A673 (cell line): ENCODE data around the gene CD9. TPM values are rescaled to one million over a fixed set of nuclear protein-coding genes. Genes with fewer than 3 reads are reported as not detected.

ENCODE experiments used
- BruUV-seq: library from RNA; stranded (reverse); fragments of 400-500 nt; replicated peaks from 2 replicates; lab custom pipeline; 2021; lab: Mats Ljungman, UMichigan
- CTCF ChIA-PET: fragments of 300-600 bp; sonication (Branson Sonifier 250); formaldehyde crosslinking; loops from one replicate; lab custom pipeline; 2022; ENCODE audit warnings: antibody characterized with exemption; lab: Charles Lee
- POLR2A ChIA-PET: fragments of 300-600 bp; sonication (Branson Sonifier 250); formaldehyde crosslinking; loops from one replicate; lab custom pipeline; 2022; ENCODE audit warnings: antibody characterized with exemption; ENCODE audit not compliant: low non-redundant PET; lab: Charles Lee
- DNase-seq: peaks from one replicate; pipeline ENCODE4 v3.0.0-alpha.2; 2015; ENCODE audit warnings: low spot score
- H3K27ac ChIP-seq: fragments of 200-600 bp; sonication (generic); 2 replicates; pipeline ENCODE4 v1.5.1; 2016; ENCODE audit warnings: mixed run types, low read depth, mild to moderate bottlenecking, mixed read lengths, antibody characterized with exemption, low read length; ENCODE audit not compliant: poor library complexity, severe bottlenecking
- H3K27me3 ChIP-seq: fragments of 200-600 bp; sonication (generic); replicated peaks from 2 replicates; pipeline ENCODE4 v1.6.1; 2017; ENCODE audit warnings: mixed run types, low read depth, mild to moderate bottlenecking, mixed read lengths, antibody characterized with exemption, low read length; ENCODE audit not compliant: insufficient read depth, poor library complexity
- H3K36me3 ChIP-seq: fragments of 200-600 bp; sonication (generic); 2 replicates; pipeline ENCODE4 v1.6.1; 2016; ENCODE audit warnings: mixed run types, mild to moderate bottlenecking, mixed read lengths, antibody characterized with exemption, low read length; ENCODE audit not compliant: insufficient read depth, poor library complexity, severe bottlenecking
- H3K4me1 ChIP-seq: fragments of 200-600 bp; sonication (generic); 2 replicates; pipeline ENCODE4 v1.6.1; 2017; ENCODE audit warnings: mixed run types, mild to moderate bottlenecking, mixed read lengths, antibody characterized with exemption, low read length; ENCODE audit not compliant: insufficient read depth, poor library complexity, severe bottlenecking
- H3K4me3 ChIP-seq: fragments of 200-600 bp; sonication (generic); 2 replicates; pipeline ENCODE4 v1.5.1; 2016; ENCODE audit warnings: low read depth, mixed run types, mild to moderate bottlenecking, mixed read lengths, low read length; ENCODE audit not compliant: poor library complexity, severe bottlenecking
- H3K9me3 ChIP-seq: fragments of 200-600 bp; sonication (generic); 2 replicates; pipeline ENCODE4 v1.6.1; 2016; ENCODE audit warnings: mixed run types, low read depth, mild to moderate bottlenecking, mixed read lengths, antibody characterized with exemption, low read length; ENCODE audit not compliant: poor library complexity, severe bottlenecking
- CTCF ChIP-seq: fragments of 300-800, 200-600 bp; sonication (generic); conservative IDR thresholded peaks from 2 replicates; pipeline ENCODE4 v1.5.1; 2017; ENCODE audit warnings: low read depth, mild to moderate bottlenecking, antibody characterized with exemption, low read length, moderate library complexity, mixed read lengths
- EZH2 ChIP-seq: fragments of 200-600 bp; sonication (generic); IDR thresholded peaks from 2 replicates; pipeline ENCODE4 v1.6.1; 2017; ENCODE audit warnings: borderline replicate concordance, low read depth, mild to moderate bottlenecking, mixed read lengths, antibody characterized with exemption, low read length; ENCODE audit not compliant: poor library complexity, severe bottlenecking
- intact Hi-C: fragments of 100-400 bp; cut with micrococcal nuclease; formaldehyde crosslinking; loops from one replicate; pipeline ENCODE4 v1.10.0; 2022; ENCODE audit not compliant: unreplicated experiment
- total RNA-seq: library from RNA; stranded (reverse); gene quantifications from 2 replicates; pipeline ENCODE4 v1.2.3, GENCODE V29; 2021

The CD9 gene
- total RNA-seq, 1 experiment from 2014 or later: 2.8 TPM

GRCh38 chr12:6235499-6235898, 35.3 kb downstream of the CD9 start:
- H3K27ac ChIP-seq: no peak overlapping the region
- no TSS peak for BruUV-seq
- H3K36me3 ChIP-seq: no peaks in the 10 kb centered on the region
- H3K9me3 ChIP-seq: no peaks in the 10 kb centered on the region
- intact Hi-C loops: no loop called here
- no peaks in the 10 kb centered on the region for H3K4me1 ChIP-seq
- TF ChIP-seq EZH2 (no peak), CTCF (no peak)
- ChIA-PET POLR2A (no interaction called here), CTCF (no interaction called here)
- DNase-seq: no peak
- no peak overlapping the region for H3K4me3 ChIP-seq
- H3K27me3 ChIP-seq: no peaks in the 10 kb centered on the region

- no peaks in the 10 kb centered on the region for H3K36me3 ChIP-seq
- no peaks in the 10 kb centered on the region for H3K9me3 ChIP-seq
- TF ChIP-seq CTCF: no peak
- no peak for TF ChIP-seq EZH2
- ChIA-PET CTCF (no interaction called here), POLR2A (no interaction called here)
- no peaks in the 10 kb centered on the region for H3K4me1 ChIP-seq
- H3K27me3 ChIP-seq: no peaks in the 10 kb centered on the region
- H3K4me3 ChIP-seq: no peak overlapping the region
- intact Hi-C loops: no loop called here
- no peak overlapping the region for H3K27ac ChIP-seq
- no TSS peak for BruUV-seq
- DNase-seq: no peak
Measured at GRCh38 chr12:6235906-6236640, 35.9 kb downstream of the CD9 start.

GRCh38 chr12:6236641-6236940, 36.4 kb downstream of the CD9 start:
- ChIA-PET POLR2A (interaction anchor here (0.8 kb wide), 1 partner anchor 24 kb away, joined by 10 read pairs; no protein-coding TSS in a partner anchor), CTCF (no interaction called here)

More at GRCh38 chr12:6236641-6236940, 36.4 kb downstream of the CD9 start:
- no TSS peak for BruUV-seq
- intact Hi-C loops: no loop called here
- Histone ChIP-seq H3K4me1 (no peaks in the 10 kb centered on the region), H3K27ac (no peak overlapping the region), H3K4me3 (no peak overlapping the region), H3K9me3 (no peaks in the 10 kb centered on the region), H3K27me3 (no peaks in the 10 kb centered on the region), H3K36me3 (no peaks in the 10 kb centered on the region)
- no peak for DNase-seq
- no peak for TF ChIP-seq CTCF
- no peak for TF ChIP-seq EZH2
